Natural killer cell (primary cell): ENCODE data around the gene SPTBN4. TPM values are rescaled to one million over a fixed set of nuclear protein-coding genes. Genes with fewer than 3 reads are reported as not detected.
A peak's percentile ranks its signal among the peaks of the same experiment; 100 is the strongest.

Experiments used
- ATAC-seq, 3 donors: fragments of 150-1000 bp in 2 of 3; fragments of 200-7000 bp in 1 of 3; cut with Tn5 transposase; 1 replicate in 1 of 3; 2 replicates in 2 of 3; pipeline ENCODE4 v1.10.0; 2021; ENCODE audit warnings: mild to moderate bottlenecking in 2 of 3, moderate library complexity in 2 of 3
- DNase-seq, 2 donors: peaks; one replicate each; pipeline versions ENCODE4 v3.0.0 to v3.0.0-alpha.2; 2013 to 2021; ENCODE audit warnings: mixed read lengths in 1 of 2
- H3K27ac ChIP-seq: one replicate; pipeline ENCODE4 v1.5.1; 2013; ENCODE audit warnings: mild to moderate bottlenecking, low read length
- H3K27me3 ChIP-seq: one replicate; pipeline ENCODE4 v1.6.1; 2013; ENCODE audit warnings: low read length; ENCODE audit not compliant: control insufficient read depth, insufficient read depth
- H3K36me3 ChIP-seq: one replicate; pipeline ENCODE4 v1.6.1; 2013; ENCODE audit warnings: low read length; ENCODE audit not compliant: control insufficient read depth, insufficient read depth
- H3K4me1 ChIP-seq: one replicate; pipeline ENCODE4 v1.6.1; 2013; ENCODE audit warnings: low read length; ENCODE audit not compliant: control insufficient read depth, insufficient read depth
- H3K4me3 ChIP-seq: one replicate; pipeline ENCODE4 v1.5.1; 2013; ENCODE audit warnings: low read length
- H3K9me3 ChIP-seq: one replicate; pipeline ENCODE4 v1.6.1; 2013; ENCODE audit warnings: low read length; ENCODE audit not compliant: control insufficient read depth, insufficient read depth
- H3K27ac Mint-ChIP-seq, 2 donors: one replicate each; pipeline ENCODE4 v1.8.0; 2022; ENCODE audit warnings: mild to moderate bottlenecking in 2 of 2, mixed read lengths in 2 of 2, moderate library complexity in 1 of 2
- H3K27me3 Mint-ChIP-seq, 2 donors: one replicate each; pipeline ENCODE4 v1.8.0; 2022; ENCODE audit warnings: low read depth in 2 of 2, mixed read lengths in 2 of 2
- H3K36me3 Mint-ChIP-seq: one replicate; pipeline ENCODE4 v1.8.0; 2022; ENCODE audit warnings: mixed read lengths
- H3K4me1 Mint-ChIP-seq, 2 donors: one replicate each; pipeline ENCODE4 v1.8.0; 2022; ENCODE audit warnings: mixed read lengths in 2 of 2
- H3K4me3 Mint-ChIP-seq: one replicate; pipeline ENCODE4 v1.8.0; 2022; ENCODE audit warnings: mild to moderate bottlenecking, moderate library complexity, mixed read lengths
- H3K9me3 Mint-ChIP-seq, 2 donors: one replicate each; pipeline ENCODE4 v1.8.0; 2022; ENCODE audit warnings: mixed read lengths in 2 of 2
- WGBS: methylation state at CpG from one replicate; pipeline ENCODE4 v1.1.7; 2013; ENCODE audit warnings: missing lambda C conversion rate; ENCODE audit not compliant: insufficient coverage; 5-methylcytosine and 5-hydroxymethylcytosine counted together
- intact Hi-C: fragments of 100-400 bp; cut with micrococcal nuclease; formaldehyde crosslinking; loops from one replicate; pipeline ENCODE4 v1.14.2; 2022
- total RNA-seq, 4 donors: library from RNA; stranded (reverse); fragments of 120-200 nt in 1 of 4; gene quantifications; one replicate each; pipeline versions ENCODE4 v1.2.3 to v1.2.4, GENCODE V29; 2013 to 2022
- TF ChIP-seq, protein P1 (sequence below): fragments of 200-600 bp; IDR thresholded peaks from one replicate; pipeline ENCODE4 v1.8.0; 2022; ENCODE audit warnings: antibody characterized with exemption

Gene SPTBN4
- total RNA-seq, 3 donors from 2014 or later (not counting 1 experiment from before 2014, with no cell fraction given), result 0.16 to 0.63 (median 0.31) TPM

DNA sequence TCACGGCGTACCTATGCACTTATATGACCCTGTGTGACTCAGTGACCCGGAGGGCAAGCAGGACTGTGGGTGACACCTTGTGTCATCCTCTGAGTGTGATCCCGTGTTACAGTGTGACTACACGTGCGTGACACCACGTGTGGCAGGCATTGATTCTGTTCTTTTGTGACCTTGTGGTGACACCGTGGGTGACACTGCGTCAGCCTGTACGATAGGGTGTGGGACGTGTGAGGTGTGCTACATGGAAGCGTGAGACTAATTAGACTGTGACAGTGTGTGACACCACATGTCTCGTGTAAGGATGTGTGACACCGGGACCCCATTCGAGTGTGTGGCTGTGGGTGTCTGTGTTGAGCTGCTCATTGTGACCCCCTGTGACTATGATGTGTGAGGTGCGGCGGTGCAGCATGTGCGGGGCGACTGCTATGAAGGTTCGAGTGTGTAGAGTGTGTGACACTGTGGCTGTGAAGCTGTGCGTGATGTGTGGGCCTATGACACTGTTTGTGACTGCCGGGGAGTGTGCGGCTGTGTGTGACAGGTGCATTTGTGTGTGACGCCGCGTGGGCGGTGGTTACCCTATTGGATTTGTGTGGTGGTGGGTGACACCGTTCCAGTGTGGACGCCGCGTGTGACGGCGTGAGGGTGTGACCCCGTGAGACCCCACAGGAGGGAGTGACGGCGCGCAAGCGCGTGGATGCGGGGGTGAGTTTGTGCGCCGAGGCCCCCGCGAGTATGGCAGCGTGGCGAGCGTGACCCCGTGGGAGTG is 399 bp upstream of the SPTBN4 start:
- Histone ChIP-seq H3K36me3 (no peaks in the 10 kb centered on the region), H3K4me3 (peak overlapping the region; percentile 70), H3K9me3 (no peaks in the 10 kb centered on the region), H3K4me1 (peaks cover 37% of the 10 kb centered on the region), H3K27me3 (peaks cover 6% of the 10 kb centered on the region), H3K27ac (peak overlapping the region; percentile 81)
- WGBS, result 6% methylated on average over 48 of the region's 48 CpGs
- intact Hi-C loops, result loop anchor here (1.0 to 10.0 kb wide), 9 partner anchors 22 to 862 kb away; partner anchors contain the start of genes C19orf47, MIA, PLD3 and RAB4B
- DNase-seq, result peak; percentile 88 to 94
- Mint-ChIP-seq H3K4me1 (peaks cover 23 to 26% of the 10 kb centered on the region in 2 donors), H3K36me3 (no peaks in the 10 kb centered on the region), H3K4me3 (peak overlapping the region; percentile 84), H3K27ac (peak overlapping the region; percentile 88 to 93), H3K27me3 (peaks cover 8 to 13% of the 10 kb centered on the region in 2 donors), H3K9me3 (no peaks in the 10 kb centered on the region)
- ATAC-seq, result peak; percentile 68 to 81 (median 68)
- TF ChIP-seq, protein P1, sequence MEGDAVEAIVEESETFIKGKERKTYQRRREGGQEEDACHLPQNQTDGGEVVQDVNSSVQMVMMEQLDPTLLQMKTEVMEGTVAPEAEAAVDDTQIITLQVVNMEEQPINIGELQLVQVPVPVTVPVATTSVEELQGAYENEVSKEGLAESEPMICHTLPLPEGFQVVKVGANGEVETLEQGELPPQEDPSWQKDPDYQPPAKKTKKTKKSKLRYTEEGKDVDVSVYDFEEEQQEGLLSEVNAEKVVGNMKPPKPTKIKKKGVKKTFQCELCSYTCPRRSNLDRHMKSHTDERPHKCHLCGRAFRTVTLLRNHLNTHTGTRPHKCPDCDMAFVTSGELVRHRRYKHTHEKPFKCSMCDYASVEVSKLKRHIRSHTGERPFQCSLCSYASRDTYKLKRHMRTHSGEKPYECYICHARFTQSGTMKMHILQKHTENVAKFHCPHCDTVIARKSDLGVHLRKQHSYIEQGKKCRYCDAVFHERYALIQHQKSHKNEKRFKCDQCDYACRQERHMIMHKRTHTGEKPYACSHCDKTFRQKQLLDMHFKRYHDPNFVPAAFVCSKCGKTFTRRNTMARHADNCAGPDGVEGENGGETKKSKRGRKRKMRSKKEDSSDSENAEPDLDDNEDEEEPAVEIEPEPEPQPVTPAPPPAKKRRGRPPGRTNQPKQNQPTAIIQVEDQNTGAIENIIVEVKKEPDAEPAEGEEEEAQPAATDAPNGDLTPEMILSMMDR, result no peak

DNA sequence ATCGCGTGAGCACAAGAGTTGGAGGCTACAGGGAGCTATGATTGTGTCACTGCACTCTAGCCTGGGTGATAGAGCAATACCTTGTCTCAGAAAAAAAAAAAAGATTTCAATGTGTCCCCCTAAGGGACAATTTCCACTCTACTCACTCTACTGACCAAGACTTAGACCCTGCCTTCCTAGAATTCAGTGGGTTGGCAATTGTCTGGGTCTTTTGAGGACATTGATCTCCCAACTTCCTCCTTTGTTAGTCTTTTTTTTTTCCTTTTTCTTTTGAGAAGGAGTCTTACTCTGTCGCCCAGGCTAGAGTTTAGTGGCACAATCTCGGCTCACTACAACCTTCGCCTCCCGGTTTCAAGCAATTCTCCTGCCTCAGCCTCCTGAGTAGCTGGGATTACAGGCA is 2.2 kb downstream of the SPTBN4 start:
- H3K27ac Mint-ChIP-seq, result peak overlapping the region in 1 of 2 donors; percentile 42
- Histone ChIP-seq H3K27ac (no peak overlapping the region), H3K36me3 (no peaks in the 10 kb centered on the region), H3K4me1 (peaks cover 32% of the 10 kb centered on the region), H3K4me3 (no peak overlapping the region), H3K9me3 (no peaks in the 10 kb centered on the region), H3K27me3 (peaks cover 6% of the 10 kb centered on the region)
- no peak overlapping the region for H3K4me3 Mint-ChIP-seq
- peaks cover 23 to 26% of the 10 kb centered on the region in 2 donors for H3K4me1 Mint-ChIP-seq
- peaks cover 8 to 13% of the 10 kb centered on the region in 2 donors for H3K27me3 Mint-ChIP-seq
- WGBS, result 95% methylated on average over 6 of the region's 6 CpGs
- H3K36me3 Mint-ChIP-seq, result no peaks in the 10 kb centered on the region
- no peak for DNase-seq
- intact Hi-C loops, result loop anchor here (5.0 to 10.0 kb wide), 4 partner anchors 122 to 653 kb away; partner anchors contain the start of genes C19orf47, MIA, PLD3 and RAB4B
- no peak for ATAC-seq
- no peaks in the 10 kb centered on the region for H3K9me3 Mint-ChIP-seq
- TF ChIP-seq, protein P1, result no peak

DNA sequence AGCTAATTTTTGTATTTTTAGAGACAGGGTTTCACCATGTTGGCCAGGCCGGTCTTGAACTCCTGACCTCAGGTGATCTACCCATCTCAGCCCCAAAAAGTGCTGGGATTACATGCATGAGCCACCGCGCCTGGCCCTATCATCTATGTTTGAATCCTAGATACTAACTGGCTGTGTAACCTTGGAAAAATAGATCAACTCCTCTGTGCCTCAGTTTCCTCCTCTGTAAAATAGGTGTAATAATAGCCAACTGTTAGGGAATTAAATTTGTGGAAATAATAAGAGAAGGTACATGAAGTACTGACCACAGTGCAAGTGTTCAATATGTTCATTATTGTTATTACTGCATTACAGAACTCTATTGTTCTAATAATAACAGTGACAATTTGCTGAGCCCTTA is 4.3 kb downstream of the SPTBN4 start:
- H3K27me3 ChIP-seq, result peaks cover 6% of the 10 kb centered on the region
- DNase-seq (no peak), ATAC-seq (no peak)
- Mint-ChIP-seq H3K4me1 (peaks cover 7% of the 10 kb centered on the region in 2 donors), H3K27ac (no peak overlapping the region), H3K27me3 (peaks cover 8 to 13% of the 10 kb centered on the region in 2 donors), H3K9me3 (no peaks in the 10 kb centered on the region), H3K36me3 (no peaks in the 10 kb centered on the region), H3K4me3 (no peak overlapping the region)
- peaks cover 13% of the 10 kb centered on the region for H3K4me1 ChIP-seq
- no peak overlapping the region for H3K4me3 ChIP-seq
- 97% methylated on average over 3 of the region's 3 CpGs for WGBS
- H3K27ac ChIP-seq, result no peak overlapping the region
- intact Hi-C loops, result no loop called here
- TF ChIP-seq, protein P1, result no peak
- no peaks in the 10 kb centered on the region for H3K36me3 ChIP-seq
- H3K9me3 ChIP-seq, result no peaks in the 10 kb centered on the region
